UCSD-AML1 (cell line): ENCODE measurements around the gene LRRC8E.
A peak's percentile ranks its signal among the peaks of the same experiment; 100 is the strongest.

Experiments used
- DNase-seq: peaks from one replicate; lab custom pipeline; 2025; ENCODE audit not compliant: unreplicated experiment; lab: John Stamatoyannopoulos, UW

LRRC8E gene

DNA sequence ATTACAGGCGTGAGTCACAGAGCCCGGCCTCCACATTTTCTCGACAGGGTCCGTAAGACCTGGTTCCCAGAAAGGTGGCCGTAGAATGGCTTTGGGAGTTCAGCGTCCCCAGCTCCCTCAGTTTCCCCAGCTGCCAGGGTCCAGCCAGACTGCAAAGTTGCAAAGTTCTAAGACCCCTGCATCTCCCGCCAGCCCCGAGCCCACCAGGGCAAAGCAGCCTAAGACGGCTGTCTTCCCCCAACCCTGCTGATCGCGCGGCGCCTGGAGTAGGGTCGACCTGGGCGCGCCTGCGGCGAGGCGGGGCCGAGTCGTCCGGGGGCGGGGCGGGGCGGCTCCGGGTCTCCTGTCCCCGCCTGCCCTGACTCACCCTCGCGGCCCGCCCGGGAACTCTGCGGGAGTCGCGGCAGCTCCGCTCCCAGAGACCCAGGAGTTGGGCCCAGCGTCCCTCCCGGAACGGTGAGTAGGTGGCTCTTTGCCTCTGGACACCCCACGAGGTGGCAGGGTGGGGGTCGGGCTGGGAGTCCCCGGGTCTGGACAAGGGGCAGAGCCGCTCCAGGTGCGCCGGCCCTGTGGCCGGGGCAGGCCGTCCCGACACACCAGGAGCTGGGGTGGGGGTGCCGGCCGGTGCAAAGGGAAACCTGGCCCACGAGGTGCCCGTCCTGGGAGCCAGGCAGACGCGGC is at the start of gene LRRC8E:
Gene LRRC8E (plus strand): TSS at position 366 of the 681 bp plus-strand sequence. CDS start 7,094 bp downstream, outside the sequence.
- DNase-seq: no peak

GRCh38 chr19:7839476-7839875 is 48.8 kb upstream of the LRRC8E start:
- DNase-seq: no peak

- no peak for DNase-seq
Observed at GRCh38 chr19:7840629-7841028, 47.7 kb upstream of the LRRC8E start.

- no peak for DNase-seq
Observed at GRCh38 chr19:7841751-7842660, 46.3 kb upstream of the LRRC8E start.

- DNase-seq: no peak
Observed at GRCh38 chr19:7842661-7843294, 45.5 kb upstream of the LRRC8E start.

GRCh38 chr19:7843521-7843920 is 44.8 kb upstream of the LRRC8E start:
- DNase-seq: no peak

DNA sequence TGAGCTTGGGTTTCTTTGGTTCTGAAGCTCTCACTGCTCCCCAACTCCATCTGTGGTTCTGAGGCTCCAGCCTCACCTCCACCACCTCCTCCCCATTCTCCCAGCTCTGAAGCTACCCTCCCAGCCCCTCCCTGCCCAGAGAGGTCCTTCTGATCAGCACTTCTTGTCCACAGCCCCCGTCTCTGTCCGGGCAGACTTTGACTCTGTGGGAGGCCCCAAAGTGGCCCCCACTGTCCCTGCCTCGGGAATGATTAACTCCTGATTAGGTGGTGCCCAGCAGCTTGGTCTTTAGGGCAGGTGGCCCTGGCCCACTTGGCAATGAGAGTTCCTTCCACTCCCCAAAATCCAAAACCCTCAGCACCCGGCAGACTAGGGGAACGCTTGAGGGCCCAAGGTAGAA is 43.9 kb upstream of the LRRC8E start:
- DNase-seq: no peak

- DNase-seq: no peak
Observed at GRCh38 chr19:7844951-7845350, 43.4 kb upstream of the LRRC8E start.

DNA sequence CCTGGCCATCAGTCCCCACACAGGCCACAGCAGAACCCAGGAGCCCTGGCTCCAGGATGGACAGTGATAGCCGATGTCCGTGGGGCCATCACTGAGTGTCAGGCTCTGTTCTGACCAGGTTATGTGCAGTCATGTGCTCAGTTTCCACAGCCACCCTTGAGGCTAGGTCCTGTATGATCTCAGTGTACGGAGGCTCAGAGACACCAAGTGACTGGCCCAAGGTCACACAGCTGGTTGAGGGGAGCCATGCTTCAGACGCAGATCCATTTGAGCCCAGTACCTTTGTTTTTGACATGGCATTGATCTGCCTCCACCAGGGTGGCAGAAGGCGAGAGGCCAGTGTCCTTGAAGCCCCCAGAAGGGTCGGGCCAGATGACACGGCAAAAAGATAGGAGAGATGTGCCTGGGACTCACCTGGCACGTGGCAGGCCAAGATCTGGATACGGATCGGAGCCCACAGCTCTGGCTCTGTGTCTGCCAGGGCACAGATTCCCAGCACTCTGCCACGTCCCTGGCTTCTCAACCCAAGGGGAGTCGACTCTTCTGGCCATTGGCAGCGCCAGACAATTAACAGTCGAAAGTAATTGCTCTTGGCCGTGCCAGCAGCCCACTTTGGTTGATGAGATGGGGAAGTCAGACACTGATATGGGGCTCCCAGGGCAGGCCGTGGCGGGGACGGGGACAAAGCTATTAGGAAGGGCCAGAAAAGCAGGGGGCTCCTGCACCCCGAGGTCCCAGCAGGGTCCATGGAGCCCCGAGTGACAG is 42.7 kb upstream of the LRRC8E start:
- no peak for DNase-seq

- no peak for DNase-seq
Observed at GRCh38 chr19:7846155-7846646, 42.1 kb upstream of the LRRC8E start.

GRCh38 chr19:7847664-7848063 is 40.6 kb upstream of the LRRC8E start:
- DNase-seq: no peak

DNA sequence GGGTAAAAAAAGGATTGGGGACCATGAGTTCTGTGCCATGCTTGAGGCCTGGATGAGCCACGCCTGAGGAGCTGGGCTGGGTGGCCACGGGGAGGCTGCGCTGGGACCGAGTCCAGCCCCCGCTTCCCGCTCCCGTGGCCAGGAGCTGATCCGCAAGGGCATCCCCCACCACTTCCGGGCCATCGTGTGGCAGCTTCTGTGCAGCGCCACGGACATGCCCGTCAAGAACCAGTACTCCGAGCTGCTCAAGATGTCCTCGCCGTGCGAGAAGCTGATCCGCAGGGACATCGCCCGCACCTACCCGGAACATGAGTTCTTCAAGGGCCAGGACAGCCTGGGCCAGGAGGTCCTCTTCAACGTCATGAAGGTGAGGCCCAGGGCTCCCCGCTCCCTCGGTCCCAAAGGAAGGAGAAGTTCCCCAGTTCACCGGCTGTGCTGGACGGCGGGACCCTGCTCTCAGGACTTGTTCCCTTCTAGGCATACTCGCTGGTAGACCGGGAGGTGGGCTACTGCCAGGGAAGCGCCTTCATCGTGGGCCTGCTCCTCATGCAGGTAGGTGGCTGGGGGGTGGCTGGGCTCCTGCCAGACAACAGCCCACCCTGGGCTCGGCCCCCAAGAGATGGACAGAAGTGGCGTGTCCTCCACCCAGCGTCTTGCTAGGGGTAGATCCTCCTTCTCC is 39.4 kb upstream of the LRRC8E start:
- DNase-seq: no peak

GRCh38 chr19:7849631-7849999 is 38.7 kb upstream of the LRRC8E start:
- no peak for DNase-seq

DNA sequence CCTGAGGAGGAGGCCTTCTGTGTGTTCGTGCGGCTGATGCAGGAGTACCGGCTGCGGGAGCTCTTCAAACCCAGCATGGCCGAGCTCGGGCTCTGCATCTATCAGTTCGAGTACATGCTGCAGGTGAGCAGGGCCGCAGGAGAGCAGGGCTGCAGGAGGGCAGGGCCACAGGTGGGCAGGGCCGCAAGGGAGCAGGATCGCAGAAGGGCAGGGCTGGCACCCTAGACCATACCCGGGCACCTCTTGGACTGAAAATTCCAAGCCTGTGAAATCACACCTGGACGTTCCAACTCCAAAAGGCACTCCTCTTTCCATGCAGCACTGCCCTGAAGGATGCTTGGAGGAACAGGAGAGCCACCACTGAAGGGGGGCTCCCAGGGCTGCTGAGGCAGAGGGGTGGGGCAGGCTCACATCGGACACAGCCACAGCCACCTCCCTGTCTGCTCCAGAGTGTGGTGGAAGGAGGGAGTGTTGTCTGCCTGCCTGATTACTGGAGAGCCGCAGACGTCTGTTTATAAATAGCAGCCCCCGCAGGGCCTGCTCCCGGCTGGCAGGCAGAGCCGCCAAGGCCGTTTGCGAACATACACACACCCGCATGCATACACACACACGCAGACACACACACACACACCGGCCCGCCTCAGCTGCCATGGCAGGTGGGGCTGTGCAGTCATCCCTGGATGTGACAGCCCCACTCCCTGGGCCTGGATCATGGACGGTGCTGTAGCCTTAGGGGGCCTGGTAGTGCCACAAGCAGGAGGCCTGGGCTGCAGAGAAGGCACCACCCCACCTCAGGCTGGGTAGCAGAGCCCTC is 38.1 kb upstream of the LRRC8E start:
- DNase-seq: no peak

GRCh38 chr19:7850945-7851622 is 37.2 kb upstream of the LRRC8E start:
- no peak for DNase-seq

DNA sequence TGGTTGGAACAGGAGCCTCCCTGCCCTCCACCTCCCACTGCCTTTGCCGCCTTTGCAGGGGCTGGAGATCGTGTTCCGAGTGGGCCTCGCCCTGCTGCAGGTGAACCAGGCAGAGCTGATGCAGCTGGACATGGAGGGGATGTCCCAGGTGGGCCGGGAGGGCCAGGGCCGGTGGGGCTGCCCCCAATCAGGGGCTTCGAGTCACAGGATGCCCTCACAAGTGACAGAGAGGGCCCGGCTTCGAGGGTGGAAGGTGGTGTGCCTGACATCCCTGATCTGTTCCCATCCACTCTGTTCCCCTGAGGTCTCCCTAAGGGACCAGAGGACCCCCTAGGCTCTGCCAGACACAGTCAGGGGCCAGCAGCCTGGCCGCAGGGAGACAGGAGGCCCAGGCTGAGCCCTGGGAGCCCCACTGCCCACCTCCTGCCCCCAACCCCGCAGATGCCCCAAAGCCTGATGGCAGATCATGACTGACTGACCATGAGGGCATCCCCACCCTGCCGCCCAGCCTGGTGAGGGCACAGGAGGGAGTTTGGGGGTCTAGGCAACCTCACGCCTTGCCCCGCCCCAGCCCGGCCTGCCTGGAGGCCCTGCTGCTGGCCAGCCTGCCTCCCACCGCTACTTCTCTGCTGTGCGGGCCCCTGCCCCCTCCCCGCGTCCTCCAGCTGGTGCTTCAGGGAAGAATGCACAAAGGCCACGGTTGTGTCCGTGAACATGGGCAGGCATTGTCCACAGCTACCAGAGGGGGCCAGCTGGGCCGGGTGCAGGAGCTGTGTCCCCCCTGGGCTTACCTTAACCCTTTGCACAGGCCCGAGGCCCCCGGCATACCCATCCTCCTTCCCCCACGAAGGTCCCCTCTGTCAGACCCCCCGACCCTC is 36.4 kb upstream of the LRRC8E start:
- DNase-seq: no peak

- DNase-seq: peak; percentile 46
Observed at GRCh38 chr19:7852851-7853769, 35.2 kb upstream of the LRRC8E start.
